ENCODE measurements around the gene RARA.
"Not testable (repeated sequence)": the region's sequence is repeated elsewhere in the genome, so short reads cannot be mapped to it uniquely, and the experiment has no call there.

DNA sequence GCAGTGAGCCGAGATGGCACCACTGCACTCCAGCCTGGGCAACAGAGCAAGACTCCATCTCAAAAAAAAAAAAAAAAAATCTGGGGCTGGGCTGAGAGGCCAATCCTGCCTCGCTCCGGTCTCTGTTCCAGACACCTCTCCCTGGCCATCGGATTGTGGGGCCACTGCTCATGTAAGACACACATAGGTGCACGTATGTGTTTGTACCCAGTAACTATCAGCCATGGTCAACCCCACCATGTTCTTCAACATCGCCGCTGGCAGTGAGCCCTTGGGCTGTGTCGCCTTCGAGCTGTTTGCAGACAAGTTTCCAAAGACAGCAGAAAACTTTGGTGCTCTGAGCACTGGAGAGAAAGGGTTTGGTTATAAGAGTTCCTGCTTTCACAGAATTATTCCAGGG is 58.7 kb downstream of the RARA start:
- TF ChIP-seq, protein P1, sequence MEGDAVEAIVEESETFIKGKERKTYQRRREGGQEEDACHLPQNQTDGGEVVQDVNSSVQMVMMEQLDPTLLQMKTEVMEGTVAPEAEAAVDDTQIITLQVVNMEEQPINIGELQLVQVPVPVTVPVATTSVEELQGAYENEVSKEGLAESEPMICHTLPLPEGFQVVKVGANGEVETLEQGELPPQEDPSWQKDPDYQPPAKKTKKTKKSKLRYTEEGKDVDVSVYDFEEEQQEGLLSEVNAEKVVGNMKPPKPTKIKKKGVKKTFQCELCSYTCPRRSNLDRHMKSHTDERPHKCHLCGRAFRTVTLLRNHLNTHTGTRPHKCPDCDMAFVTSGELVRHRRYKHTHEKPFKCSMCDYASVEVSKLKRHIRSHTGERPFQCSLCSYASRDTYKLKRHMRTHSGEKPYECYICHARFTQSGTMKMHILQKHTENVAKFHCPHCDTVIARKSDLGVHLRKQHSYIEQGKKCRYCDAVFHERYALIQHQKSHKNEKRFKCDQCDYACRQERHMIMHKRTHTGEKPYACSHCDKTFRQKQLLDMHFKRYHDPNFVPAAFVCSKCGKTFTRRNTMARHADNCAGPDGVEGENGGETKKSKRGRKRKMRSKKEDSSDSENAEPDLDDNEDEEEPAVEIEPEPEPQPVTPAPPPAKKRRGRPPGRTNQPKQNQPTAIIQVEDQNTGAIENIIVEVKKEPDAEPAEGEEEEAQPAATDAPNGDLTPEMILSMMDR (conservative IDR thresholded peaks at IDR 0.05; ENCODE audit: low read length), result not testable (repeated sequence)
- TF ChIP-seq EZH2phosphoT487 (IDR thresholded peaks at IDR 0.05; ENCODE audit: borderline replicate concordance), result not testable (repeated sequence)
